HG02981 (cell line): ENCODE measurements around the gene GPR27.

Source experiments
- ATAC-seq: cut with Tn5 transposase; IDR thresholded peaks from one replicate; pipeline ENCODE4 v1.9.1; 2021; ENCODE audit warnings: mild to moderate bottlenecking, moderate library complexity; ENCODE audit not compliant: unreplicated experiment

GPR27 gene

DNA sequence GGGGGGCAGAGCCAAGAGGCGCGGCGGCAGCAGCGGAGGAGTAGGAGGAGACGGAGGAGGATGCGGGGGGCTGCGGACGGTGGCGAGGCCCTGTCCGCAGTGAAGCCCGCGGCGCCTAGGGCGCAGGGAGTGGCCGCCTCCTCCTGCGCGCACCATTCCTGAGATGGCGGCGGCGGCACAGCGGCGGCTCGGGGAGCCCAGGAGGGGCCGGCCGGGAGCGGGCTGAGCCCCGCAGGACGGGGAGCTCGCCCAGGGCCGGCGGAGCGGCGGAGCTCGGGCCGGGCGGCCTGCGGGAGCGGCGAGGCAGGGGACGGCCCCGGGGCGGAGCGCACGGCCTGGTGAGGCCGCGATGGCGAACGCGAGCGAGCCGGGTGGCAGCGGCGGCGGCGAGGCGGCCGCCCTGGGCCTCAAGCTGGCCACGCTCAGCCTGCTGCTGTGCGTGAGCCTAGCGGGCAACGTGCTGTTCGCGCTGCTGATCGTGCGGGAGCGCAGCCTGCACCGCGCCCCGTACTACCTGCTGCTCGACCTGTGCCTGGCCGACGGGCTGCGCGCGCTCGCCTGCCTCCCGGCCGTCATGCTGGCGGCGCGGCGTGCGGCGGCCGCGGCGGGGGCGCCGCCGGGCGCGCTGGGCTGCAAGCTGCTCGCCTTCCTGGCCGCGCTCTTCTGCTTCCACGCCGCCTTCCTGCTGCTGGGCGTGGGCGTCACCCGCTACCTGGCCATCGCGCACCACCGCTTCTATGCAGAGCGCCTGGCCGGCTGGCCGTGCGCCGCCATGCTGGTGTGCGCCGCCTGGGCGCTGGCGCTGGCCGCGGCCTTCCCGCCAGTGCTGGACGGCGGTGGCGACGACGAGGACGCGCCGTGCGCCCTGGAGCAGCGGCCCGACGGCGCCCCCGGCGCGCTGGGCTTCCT, at the start of gene GPR27:
Gene GPR27 (plus strand): TSS at position 155 of the 909 bp plus-strand sequence. CDS start 195 bp downstream, at position 350.
- ATAC-seq: no peak

- ATAC-seq: no peak
Measured at GRCh38 chr3:71704915-71705314, 48.7 kb upstream of the GPR27 start.

GRCh38 chr3:71705681-71706080, 48.0 kb upstream of the GPR27 start:
- no peak for ATAC-seq

DNA sequence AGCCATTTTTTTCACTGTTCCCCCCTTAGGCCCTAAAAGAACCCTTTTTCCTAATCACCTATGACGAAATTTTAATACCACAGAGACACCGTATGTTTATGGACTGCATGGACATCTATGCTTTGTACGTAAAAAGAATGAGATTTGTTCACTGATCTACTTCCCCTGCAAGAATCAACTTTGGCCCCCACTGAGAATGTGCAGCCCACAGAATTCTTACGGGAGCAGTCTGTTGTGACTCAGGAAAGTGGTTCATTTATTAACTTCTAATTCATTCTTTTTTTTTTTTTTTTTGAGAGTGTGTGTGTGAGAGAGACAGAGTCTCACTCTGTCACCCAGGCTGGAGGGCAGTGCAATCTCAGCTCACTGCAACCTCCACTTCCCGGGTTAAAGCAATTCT, 46.1 kb upstream of the GPR27 start:
- ATAC-seq: no peak

GRCh38 chr3:71708476-71709105, 45.1 kb upstream of the GPR27 start:
- ATAC-seq: no peak

- no peak for ATAC-seq
Measured at GRCh38 chr3:71709908-71710511, 43.6 kb upstream of the GPR27 start.

DNA sequence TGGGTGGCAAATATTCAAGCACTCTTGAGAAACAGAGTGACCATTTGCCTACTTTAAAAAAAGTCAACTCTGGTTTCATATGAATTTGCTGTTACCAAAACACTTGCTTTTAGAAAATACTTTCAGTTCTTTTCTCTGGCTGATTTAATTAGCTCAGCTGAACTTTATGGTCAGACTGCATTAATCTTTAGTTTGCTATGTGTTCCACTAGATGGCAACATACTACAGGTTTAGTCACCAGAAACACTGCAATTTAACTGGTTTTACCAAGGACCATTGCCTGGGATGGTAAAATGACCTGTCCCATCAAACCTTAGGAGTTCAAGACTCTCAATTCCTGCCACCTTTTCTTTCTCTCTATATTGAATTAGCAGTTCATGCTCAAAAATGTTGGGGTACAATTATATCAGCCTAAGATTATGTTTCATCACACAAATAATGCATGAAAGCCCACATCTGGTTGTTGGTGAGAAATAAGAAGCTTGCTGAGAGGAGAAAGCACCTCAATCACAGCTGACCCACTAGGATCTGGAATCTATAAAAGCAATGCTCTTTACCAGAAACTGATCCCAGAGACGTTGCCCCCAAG, 42.7 kb upstream of the GPR27 start:
- peak; percentile 79 for ATAC-seq

DNA sequence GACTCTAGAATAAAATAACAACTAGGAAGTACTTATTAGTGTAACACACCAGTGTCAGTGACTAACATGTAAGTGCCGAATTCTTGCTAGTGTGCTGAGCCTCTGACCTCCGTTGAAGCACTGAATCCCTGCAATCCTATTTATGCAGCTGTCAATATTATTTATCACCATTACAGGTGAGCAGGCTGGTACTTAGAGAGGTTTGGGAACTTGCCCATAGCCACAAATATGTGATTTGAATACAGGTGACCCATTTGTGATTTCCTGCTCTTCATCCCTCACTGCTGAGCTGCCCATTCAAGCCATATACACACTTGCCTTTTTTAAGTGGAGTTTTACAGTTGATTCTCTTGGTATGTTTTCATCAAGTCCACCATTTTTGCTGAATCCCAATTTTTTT, 40.6 kb upstream of the GPR27 start:
- no peak for ATAC-seq

GRCh38 chr3:71714595-71714994, 39.1 kb upstream of the GPR27 start:
- ATAC-seq: no peak

- ATAC-seq: no peak
Measured at GRCh38 chr3:71718072-71718471, 35.6 kb upstream of the GPR27 start.

DNA sequence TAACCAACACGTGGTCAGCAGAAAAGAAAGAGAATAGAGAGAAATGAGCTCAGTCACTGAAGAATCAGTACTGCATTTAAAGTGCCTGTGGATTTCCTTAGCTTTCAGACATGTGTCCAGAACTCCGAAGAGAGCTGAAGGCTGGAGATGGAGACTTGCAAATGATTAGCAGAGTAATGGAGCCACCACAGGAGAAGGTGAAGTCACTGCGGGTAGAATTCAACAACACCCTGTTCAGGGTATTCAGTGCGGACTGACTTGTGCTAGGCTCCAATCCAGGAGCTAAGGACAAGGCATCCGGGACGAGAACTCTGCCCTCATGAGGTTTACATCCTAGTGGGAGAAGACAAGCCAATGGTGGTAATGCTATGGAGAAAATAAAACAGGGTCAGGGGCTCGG, 32.7 kb upstream of the GPR27 start:
- ATAC-seq: no peak

- no peak for ATAC-seq
Measured at GRCh38 chr3:71721651-71722157, 32.0 kb upstream of the GPR27 start.

- ATAC-seq: no peak
Measured at GRCh38 chr3:71722693-71723092, 31.0 kb upstream of the GPR27 start.

DNA sequence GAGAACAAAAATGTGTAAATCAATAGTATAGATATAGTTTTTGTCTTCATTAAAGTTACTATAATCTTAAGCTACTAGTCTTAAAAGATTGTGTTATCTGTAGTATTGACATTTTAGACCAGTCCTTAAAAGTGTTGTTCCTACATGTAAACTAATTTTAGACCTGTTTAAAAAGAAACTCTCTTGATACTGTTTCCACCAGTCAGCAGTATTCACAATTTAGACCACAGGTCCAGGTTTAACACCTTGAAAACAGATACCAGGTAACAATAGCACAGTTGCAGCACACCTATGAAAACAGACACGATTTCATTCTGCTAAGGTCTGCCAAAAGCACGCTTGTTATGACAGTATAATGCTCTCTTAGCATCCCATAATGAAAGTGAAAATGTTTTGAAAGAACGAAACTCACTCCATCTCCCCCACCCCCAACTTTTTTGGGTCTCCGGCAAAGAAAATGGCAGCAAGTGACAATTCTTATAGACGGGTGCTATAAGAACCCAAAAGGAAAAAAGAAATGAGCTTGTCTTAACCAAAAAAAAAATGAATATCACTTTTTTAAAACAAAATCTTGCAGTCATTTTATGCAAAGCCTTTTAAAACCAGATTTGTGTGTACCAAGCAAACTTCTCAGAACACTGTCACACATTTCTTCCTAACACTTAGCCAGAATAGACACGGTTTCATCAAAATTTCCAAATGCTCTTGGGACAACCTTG, 30.0 kb upstream of the GPR27 start:
- peak; percentile 40 for ATAC-seq

- ATAC-seq: no peak
Measured at GRCh38 chr3:71724171-71724453, 29.5 kb upstream of the GPR27 start.

DNA sequence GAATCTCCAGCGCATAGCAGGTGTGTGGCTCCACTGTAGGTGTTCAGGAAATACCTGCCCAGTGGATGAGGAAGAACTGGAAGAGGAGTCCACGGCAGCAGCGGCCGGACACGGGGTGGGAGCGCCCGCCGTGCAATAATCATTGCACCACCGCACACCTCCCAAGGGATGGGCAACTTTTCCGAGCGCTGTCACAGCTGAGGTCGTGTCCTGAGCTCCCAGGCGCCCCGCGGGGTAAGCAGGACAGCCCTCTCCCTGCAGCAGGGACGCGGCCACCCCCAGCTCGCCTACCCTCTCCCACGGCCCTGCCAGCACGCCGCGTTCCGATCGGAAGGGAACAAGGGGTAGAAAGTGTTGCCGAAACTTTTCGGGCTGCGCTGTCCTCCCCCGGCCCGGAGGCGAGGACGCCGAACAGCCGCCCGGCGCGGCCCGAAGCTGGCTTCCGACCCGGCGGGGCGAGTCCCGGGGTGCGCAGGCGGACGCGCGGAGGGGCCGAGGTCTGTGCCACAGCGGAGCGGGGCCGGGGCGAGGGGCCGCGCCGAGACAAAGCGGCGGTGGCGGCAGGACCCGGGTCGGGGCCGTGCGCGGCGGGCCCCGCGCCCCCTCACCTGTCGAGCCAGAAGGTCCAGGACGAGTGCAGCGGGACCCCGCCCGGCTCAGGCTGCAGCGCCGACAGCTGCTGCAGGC, 28.9 kb upstream of the GPR27 start:
- ATAC-seq: peak; percentile 35

DNA sequence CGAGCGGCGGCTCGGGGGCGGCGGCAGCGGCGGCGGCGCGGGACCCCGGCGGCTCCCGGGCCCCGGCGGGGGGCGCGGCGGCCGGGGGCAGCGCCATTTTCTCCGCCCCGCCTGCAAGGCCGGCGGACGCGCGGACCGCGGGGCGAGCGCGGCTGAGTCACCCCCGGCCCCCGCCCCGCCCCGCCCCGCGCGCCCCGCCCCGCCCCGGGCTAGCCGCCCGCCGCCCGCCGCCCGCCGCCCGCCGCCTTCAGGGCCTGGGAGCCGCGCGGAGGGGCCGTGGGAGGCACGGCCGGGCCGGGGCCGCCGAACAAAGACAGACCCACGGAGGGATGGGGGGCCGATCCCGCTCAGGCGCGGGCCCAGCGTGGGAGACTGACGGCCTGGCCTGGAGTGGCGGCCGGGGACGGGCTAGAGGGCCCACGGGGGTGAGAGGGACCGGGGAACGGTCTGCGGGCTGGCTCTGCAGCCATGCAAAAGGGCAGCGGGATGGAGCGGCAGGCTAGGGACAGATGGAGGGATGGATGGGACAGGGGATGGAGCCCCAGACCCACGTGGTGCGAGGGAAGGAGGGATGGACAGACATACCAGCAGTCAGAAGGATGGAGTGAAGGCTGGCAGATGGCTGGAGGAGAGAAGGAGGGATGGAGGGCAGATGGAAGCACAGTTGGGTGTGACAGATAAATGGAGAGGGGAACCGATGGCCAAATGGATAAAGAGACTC, 28.2 kb upstream of the GPR27 start, which contains the start of gene EIF4E3:
Gene EIF4E3 (minus strand): TSS at position 132 of the 721 bp plus-strand sequence. CDS start 35 bp downstream, at position 97.
- peak; percentile 42 for ATAC-seq

DNA sequence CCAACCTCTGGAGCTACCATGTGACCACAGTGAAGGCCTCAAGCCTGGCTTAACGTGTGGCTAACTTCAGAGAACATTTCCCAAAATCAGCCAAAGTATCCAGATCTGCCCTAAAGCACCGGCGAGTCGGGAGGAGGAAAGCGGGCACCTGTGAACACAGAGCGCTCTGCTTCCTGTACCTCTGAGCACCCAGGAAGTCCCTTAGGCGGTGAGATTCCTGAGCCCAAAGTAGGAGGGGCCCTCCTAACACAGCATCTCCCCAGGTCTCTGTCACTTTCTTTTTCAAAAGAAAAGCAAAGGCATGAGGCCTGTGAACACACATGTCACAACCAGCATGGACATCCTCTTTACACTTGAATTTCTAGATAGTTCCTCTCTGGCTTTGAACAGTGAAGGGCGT, 27.5 kb upstream of the GPR27 start:
- ATAC-seq: no peak

DNA sequence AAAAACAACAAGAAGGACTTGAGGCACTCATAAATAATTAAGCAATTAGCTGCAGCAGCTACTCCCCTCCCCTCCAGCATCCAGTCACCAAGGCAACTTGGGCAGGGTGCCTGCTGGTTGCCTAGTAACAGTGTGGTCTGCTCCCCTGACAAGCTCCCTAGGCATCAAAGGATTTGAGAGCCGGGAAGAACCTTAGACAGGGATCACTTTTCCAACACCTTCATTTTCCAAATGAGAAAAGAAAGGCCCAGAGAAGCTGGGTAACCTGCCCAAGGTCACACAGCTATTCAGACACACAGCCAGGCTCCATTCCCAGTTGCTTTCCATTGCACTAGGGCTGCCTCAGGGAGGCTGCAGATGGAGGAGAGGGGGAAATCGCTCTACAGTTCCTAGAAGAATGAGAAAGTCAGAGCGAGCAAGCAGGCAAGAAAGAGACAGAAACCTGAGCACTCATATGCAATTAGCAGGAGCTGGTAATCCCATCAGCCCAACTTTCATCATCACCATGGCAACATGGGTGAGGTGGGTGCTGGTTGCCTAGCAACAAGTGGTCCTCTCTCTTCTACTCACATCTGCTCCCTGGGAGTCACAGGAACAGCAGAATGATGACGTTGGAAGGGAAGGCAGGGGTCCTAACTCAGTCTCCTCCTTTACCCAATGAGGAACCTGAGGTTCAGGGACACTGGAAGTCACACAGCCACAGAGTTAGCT, 24.9 kb upstream of the GPR27 start:
- no peak for ATAC-seq
